Right cardiac atrium (tissue), 5 donors: ENCODE measurements around the gene REEP6. TPM values are rescaled to one million over a fixed set of nuclear protein-coding genes. Genes with fewer than 3 reads are reported as not detected.
"Not testable (repeated sequence)": the region's sequence is repeated elsewhere in the genome, so short reads cannot be mapped to it uniquely, and the experiment has no call there.

Source experiments
- ATAC-seq, 2 donors: fragments of 200-7000 bp; cut with Tn5 transposase; one replicate each; pipeline versions ENCODE4 v1.8.0 to v1.9.1; 2020; ENCODE audit warnings: moderate library complexity in 2 of 2, mild to moderate bottlenecking in 1 of 2
- DNase-seq, 3 donors: peaks; one replicate each; pipeline ENCODE4 v3.0.0-alpha.2; 2020
- H3K27ac ChIP-seq: one replicate; pipeline ENCODE4 v1.5.1; 2013; ENCODE audit warnings: mild to moderate bottlenecking, low read length, control low read depth, moderate library complexity
- H3K27me3 ChIP-seq: one replicate; pipeline ENCODE4 v1.6.1; 2013; ENCODE audit not compliant: control insufficient read depth, insufficient read depth
- H3K4me1 ChIP-seq: one replicate; pipeline ENCODE4 v1.6.1; 2013; ENCODE audit warnings: low read length; ENCODE audit not compliant: control insufficient read depth, insufficient read depth
- H3K4me3 ChIP-seq: one replicate; pipeline ENCODE4 v1.5.1; 2013; ENCODE audit warnings: low read length, control low read depth
- H3K9me3 ChIP-seq: one replicate; pipeline ENCODE4 v1.6.1; 2013; ENCODE audit warnings: low read length; ENCODE audit not compliant: control insufficient read depth
- WGBS: extraction: QIAGEN DNeasy Blood & Tissue Kit; methylation state at CpG from one replicate; pipeline ENCODE4 v1.1.7; 2013; 5-methylcytosine and 5-hydroxymethylcytosine counted together
- intact Hi-C, 4 donors: fragments of 100-400 bp; cut with DNase I; formaldehyde crosslinking; loops; one replicate each; pipeline versions ENCODE4 v1.11.0 to v1.14.0; 2022 to 2023
- polyA plus RNA-seq: library from polyadenylated mRNA; stranded (reverse); fragments of 200-250 nt; gene quantifications from one replicate; pipeline ENCODE4 v1.2.3, GENCODE V29; 2013
- total RNA-seq, 4 donors: library from RNA; stranded (reverse); fragmentation: NEBNext Ultra II Directional; extraction: Animal tissue kit (Norgen Biotek cat#: 25700); gene quantifications; one replicate each; pipeline ENCODE4 v1.2.1, GENCODE V29; 2021
- donor health status: healthy with polysubstance abuse.
- donor health status: DM: no; HTN: yes; CAD: no.
- donor health status: DM: no; HTN: no; CAD: no.
- donor health status: DM: no; HTN: yes; CAD: no; lungs with severe emphysema.
- donor health status: DM: yes; HTN: yes; CAD: no.

The REEP6 gene
- total and polyA plus RNA-seq, 5 donors, result 1.1 to 7.5 (median 1.5) TPM

DNA sequence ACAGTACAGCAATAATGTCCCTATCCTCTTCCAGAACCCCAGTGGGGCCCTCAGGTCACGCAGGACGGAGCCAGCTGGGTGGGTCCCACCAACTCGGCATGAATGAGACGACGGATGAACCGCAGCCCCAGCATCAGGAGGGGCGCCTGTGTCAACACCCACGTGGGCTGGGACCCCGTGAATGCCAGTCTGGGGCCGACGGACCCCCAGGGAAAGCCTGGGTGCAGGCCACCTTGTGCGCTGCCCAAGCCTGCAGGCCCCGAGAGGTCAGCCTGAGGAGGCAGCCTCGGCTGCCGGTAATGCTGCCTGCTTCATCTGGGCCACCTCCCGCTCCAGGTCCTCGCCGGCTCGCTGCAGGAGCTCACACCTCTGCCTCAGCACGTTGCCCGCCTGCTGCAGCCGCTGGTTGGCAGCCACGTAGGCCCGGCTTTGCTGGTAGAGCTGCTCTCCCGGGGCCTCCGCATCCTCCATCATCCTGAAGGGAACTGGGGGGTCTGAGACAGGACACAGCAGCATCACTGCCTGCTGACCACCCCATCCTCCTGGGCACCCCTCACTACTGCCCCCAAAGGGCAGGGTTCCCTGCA is 16.1 kb upstream of the REEP6 start:
- Histone ChIP-seq H3K27ac (no peak overlapping the region), H3K4me3 (no peak overlapping the region), H3K9me3 (no peaks in the 10 kb centered on the region), H3K4me1 (no peaks in the 10 kb centered on the region), H3K27me3 (no peaks in the 10 kb centered on the region)
- ATAC-seq (no peak), DNase-seq (peak; percentile 14 to 64 (median 45))
- intact Hi-C loops, result no loop called here
- 87% methylated on average over 26 of the region's 26 CpGs for WGBS

DNA sequence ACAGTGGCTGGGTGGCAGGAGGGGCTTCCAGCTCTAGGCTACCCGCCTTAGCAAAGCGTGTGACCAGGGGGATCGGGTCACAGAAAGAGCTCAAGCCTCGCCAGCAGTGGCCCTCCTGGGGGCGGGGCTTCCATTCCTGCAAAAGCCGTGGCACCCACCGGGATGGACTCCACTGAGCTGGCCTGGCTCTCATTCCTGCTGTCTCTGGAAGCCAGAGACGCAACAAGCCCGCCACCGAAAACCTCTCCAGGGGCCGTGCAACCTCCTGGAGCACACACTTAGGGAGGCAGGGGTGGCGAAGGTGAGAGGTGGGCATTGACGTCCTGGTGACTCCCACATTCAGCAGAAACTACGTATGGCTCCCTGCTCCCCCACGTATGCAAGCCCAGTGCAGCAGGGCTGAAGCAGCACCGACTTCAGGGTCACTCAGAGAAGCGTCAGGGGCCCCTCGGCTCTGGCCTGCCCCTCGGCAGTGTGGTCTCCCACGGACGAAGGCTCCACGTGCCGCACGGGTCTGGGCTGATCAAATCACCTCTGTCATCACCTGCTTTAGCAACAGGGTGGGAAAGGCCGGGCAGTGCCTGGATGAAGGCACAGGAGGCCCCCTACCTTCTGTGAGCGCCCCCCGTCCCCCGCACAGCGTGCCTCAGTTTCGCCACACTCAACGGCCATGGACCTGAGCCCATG is 15.1 kb upstream of the REEP6 start:
- Histone ChIP-seq H3K4me1 (no peaks in the 10 kb centered on the region), H3K27ac (no peak overlapping the region), H3K27me3 (no peaks in the 10 kb centered on the region), H3K4me3 (no peak overlapping the region), H3K9me3 (no peaks in the 10 kb centered on the region)
- DNase-seq (peak; percentile 11 to 60 (median 43)), ATAC-seq (no peak)
- intact Hi-C loops, result no loop called here
- WGBS, result 89% methylated on average over 31 of the region's 31 CpGs

DNA sequence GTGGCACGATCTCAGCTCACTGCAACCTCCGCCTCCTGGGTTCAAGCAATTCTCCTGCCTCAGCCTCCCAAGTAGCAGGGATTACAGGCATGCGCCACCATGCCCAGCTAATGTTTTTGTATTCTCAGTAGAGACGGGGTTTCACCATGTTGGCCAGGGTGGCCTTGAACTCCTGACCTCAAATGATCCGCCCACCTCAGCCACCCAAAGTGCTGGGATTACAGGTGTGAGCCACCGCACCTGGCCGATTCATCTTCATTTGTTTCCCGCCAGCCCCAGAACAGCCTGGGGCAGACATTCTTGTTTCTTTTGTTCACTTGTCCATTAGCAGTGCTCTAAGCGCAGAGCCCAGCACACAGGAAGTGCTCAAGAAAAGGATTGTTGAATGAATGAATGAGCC is 13.9 kb upstream of the REEP6 start:
- intact Hi-C loops, H3K4me1 ChIP-seq, H3K9me3 ChIP-seq, DNase-seq, H3K27me3 ChIP-seq, H3K4me3 ChIP-seq, H3K27ac ChIP-seq, ATAC-seq: not testable (repeated sequence)
- 95% methylated on average over 9 of the region's 9 CpGs for WGBS

DNA sequence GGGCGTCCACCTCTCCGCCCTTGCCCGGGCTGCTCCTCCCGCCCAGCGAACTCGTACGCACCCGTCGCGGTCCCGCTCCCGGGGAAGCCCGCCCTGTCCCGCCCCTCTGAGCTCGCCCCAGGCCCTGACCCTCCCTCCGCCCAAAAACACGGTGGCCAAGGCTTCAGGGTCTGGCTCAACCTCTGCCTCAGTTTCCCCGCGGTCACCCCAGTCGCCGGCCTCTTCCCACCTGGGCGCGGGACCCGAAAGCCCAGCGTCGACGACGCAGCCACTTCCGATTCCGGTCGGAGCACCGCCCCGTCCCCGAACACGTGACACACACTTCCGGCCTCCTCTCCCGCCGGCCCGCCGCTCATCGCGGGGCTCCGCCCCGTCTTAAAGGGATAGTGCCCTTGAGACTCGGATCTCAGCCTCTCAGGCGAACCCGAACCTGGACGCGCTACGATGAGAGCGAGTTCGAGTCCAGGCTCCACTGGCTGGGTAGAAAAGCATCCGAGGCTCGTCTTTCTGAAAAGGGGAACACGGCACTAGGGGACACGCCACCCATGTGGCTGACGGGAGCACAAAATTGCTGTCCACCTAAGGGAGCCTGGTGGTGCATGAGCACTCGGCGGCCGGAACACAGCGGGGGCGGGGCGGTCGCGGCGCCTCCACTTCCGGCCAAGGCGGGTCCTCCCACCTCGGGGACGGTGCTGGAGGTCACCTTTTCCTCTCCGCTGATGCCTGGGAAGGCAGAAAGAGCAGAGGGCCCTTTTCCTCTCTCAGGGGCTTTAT is 11.9 kb upstream of the REEP6 start, which contains the start of gene C19orf25:
C19orf25 (minus strand) TSS at position 282 of the 774 bp plus-strand sequence. CDS start 312 bp downstream, outside the sequence.
- no peaks in the 10 kb centered on the region for H3K4me1 ChIP-seq
- no peak within 1 kb of the TSS for H3K27ac ChIP-seq
- no peaks in the 10 kb centered on the region for H3K9me3 ChIP-seq
- H3K27me3 ChIP-seq, result no peaks in the 10 kb centered on the region
- intact Hi-C loops, result no loop called here
- DNase-seq (peak; percentile 95 to 98 (median 98)), ATAC-seq (peak; percentile 95)
- under 1% methylated on average over 71 of the region's 71 CpGs for WGBS
- H3K4me3 ChIP-seq, result peak within 1 kb of the TSS; percentile 64

DNA sequence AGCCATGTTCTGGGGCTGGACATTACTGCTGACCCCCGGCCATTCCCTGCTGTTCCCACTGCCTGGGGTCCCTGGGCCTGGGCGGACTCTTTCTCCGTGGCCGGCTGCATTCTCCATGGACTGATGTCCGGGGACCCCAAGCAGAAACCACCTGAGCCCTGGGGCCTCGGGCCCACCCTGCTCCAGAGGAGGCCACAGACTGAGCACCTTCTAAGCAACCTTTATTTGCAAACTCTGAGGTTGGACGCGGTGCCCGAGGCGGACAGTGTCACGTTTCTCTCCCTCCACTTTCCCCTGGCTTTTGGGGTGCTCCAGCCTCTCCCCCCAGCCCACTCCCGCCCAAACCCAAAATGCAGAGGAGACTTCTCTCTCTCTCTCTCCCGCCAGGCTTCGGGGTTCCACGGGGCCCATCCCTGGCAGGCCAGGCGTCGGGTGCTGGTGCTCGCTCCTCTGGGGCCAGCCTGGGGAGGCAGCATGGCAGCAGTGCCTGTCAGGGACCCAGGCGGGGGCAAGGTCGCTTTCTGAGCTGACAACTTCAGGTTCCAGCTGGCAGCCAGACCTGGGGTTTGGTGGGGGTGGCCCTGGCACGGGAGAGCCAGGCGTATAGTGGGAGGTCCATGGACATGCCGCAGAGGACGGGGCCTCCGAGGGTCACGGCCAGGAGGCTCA is 9.6 kb upstream of the REEP6 start:
- H3K4me1 ChIP-seq, result no peaks in the 10 kb centered on the region
- ATAC-seq, result no peak
- 89% methylated on average over 26 of the region's 26 CpGs for WGBS
- intact Hi-C loops, result no loop called here
- H3K4me3 ChIP-seq, result no peak overlapping the region
- H3K27ac ChIP-seq, result no peak overlapping the region
- no peaks in the 10 kb centered on the region for H3K9me3 ChIP-seq
- no peaks in the 10 kb centered on the region for H3K27me3 ChIP-seq
- peak in 1 of 3 donors; percentile 19 for DNase-seq

DNA sequence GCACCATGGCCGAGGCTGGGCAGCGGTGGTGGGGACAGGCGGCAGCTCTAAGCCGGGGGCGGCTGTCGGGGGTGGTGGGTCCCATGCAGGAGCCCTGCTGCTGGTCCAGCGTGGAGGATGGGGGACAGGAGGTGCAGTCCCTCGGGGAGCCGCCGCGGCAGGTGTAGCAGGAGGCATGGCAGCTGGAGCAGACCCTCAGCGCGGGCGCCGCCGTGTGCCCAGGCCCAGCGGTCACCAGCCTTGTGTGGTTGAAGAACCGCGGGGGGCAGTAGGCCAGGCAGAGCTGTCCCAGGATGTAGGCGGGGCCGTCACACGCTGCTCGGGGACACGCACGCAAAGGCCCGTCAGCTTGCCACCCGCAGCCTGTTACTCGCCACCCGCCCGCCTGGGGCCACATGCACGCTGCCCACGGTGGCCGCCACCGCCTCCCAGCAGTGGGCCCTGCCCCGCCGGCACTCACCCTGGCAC is 9.1 kb upstream of the REEP6 start:
- Histone ChIP-seq H3K27me3 (no peaks in the 10 kb centered on the region), H3K27ac (no peak overlapping the region), H3K4me3 (no peak overlapping the region), H3K9me3 (no peaks in the 10 kb centered on the region), H3K4me1 (no peaks in the 10 kb centered on the region)
- DNase-seq, result peak in 1 of 3 donors; percentile 65
- no peak for ATAC-seq
- 87% methylated on average over 36 of the region's 36 CpGs for WGBS
- intact Hi-C loops, result no loop called here

DNA sequence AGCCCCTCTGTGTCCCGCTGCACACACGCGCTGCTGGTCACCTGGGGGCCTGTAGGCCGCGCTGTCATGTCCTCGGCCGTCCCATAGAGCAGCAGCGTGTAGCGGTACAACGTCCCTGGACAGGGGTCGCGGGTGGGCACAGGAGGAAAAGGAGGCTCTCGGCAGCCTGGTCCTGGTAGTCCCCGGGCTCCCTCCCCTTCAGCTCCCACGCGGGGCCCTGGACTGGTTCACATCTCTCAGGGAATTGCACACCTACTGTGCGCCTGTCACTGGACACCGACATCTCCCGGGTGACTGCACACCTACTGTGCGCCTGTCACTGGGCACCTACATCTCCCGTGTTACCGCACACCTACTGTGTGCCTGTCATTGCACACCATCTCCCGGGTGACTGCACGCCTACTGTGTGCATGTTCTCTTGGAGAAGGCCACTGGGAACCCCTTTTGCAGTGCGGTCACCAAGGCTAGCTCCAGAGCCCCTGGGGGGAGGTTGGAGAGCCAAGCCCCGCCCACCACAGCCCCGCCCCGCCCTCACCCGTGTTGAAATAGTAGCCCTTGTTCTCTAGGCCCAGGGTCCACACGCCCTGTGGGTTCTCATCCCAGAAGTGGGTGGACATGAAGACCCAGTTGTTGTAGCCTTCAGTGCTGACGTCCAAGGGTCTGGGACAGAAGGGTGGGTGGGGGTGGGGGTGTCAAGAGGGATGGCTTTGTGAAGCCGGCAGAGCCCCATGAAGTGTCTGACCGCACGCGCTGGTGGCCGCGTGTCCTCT is 8.4 kb upstream of the REEP6 start:
- no peak overlapping the region for H3K4me3 ChIP-seq
- no peak for ATAC-seq
- no peaks in the 10 kb centered on the region for H3K4me1 ChIP-seq
- H3K27me3 ChIP-seq, result no peaks in the 10 kb centered on the region
- WGBS, result 79% methylated on average over 37 of the region's 37 CpGs
- intact Hi-C loops, result no loop called here
- H3K9me3 ChIP-seq, result no peaks in the 10 kb centered on the region
- H3K27ac ChIP-seq, result no peak overlapping the region
- DNase-seq, result peak in 1 of 3 donors; percentile 66

DNA sequence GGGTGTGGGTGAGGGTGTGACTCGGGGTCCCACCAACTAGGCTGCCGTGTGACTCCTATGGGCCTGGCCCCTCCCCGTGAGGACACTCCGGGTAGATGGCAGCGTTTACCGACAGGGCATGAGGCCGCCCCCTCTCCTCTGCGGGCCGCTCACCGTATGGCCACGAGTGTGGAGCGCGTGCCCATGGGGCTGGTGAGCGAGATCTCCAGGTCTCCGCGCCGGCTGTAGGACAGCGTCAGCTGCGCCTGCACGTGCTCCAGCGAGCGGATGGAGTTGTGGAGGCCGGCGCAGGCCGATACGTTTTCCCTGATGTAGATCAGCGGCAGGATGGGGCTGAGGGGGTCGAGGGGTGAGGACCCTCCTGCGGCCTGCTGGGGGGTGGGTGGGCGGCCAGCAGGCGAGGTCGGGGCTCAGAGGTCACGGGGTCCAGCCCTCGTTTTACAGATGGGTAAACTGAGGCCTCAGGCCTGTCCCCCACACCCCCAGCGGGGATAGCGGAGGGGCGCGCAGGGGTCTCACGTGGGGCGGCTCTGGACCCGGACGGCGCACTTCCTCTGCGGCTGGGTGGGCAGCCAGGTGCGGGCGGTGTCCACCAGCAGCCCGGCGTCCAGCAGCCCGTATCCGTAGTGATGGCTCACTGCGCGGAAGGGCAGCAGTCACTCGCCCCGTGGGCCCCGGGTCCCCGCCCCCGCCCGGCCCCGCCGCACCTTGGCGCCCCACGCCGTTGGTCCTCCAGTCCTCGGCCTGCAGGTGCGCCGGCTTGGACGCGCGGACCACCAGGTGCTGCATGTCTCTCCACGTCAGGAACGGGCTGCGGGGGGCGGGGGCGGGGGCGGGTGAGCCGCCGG is 7.6 kb upstream of the REEP6 start:
- intact Hi-C loops, result no loop called here
- no peaks in the 10 kb centered on the region for H3K9me3 ChIP-seq
- H3K27ac ChIP-seq, result no peak overlapping the region
- no peaks in the 10 kb centered on the region for H3K27me3 ChIP-seq
- H3K4me3 ChIP-seq, result no peak overlapping the region
- peak in 1 of 3 donors; percentile 68 for DNase-seq
- no peaks in the 10 kb centered on the region for H3K4me1 ChIP-seq
- WGBS, result 90% methylated on average over 77 of the region's 77 CpGs
- no peak for ATAC-seq

DNA sequence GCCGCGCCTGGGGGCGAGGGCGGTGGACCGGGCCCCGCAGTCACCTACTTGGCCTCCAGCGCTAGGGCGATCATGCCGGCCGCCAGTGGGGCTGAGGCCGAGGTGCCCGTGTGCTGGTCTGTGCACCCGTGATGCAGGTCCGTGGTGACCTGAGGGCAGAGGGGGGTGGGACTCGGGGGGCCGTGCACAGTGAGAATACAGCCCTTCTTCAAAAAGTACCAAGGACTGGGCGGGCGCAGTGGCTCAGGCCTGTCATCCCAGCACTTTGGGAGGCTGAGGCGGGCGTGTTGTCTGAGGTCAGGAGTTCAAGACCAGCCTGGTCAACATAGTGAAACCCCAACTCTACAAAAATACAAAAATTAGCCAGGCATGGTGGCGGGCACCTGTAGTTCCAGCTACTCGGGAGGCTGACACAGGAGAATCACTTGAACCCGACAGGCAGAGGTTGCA is 7.0 kb upstream of the REEP6 start:
- no peak overlapping the region for H3K4me3 ChIP-seq
- no peaks in the 10 kb centered on the region for H3K9me3 ChIP-seq
- 89% methylated on average over 23 of the region's 23 CpGs for WGBS
- no peak for ATAC-seq
- no peaks in the 10 kb centered on the region for H3K27me3 ChIP-seq
- DNase-seq, result peak in 1 of 3 donors; percentile 50
- H3K27ac ChIP-seq, result no peak overlapping the region
- H3K4me1 ChIP-seq, result no peaks in the 10 kb centered on the region
- intact Hi-C loops, result no loop called here
